Measurements from ENCODE around the gene RALBP1. TPM values are rescaled to one million over a fixed set of nuclear protein-coding genes. Genes with fewer than 3 reads are reported as not detected.
A peak's percentile ranks its signal among the peaks of the same experiment; 100 is the strongest.

Gene RALBP1
- total and polyA plus RNA-seq, 4 donors: 32.2 to 51.6 (median 34.6) TPM

DNA sequence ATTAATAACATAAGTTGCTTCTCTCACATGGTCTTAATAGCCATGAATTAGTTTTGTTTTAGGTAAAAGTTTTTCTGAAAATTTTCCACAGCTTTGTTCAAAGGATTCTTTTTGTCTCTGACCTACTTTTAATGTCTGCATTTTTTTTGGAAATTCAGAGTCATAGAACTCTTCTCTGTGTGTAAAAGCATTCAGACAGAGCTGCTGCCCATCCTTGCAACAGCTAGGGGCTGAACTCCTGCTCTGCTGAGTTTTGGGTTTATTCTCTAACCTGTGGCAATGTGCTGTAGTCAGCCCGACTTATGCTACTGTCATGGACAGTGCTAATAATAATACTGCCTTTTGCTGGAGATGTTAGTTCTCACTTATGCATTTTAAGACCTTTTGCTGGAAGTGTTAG is 44.1 kb downstream of the RALBP1 start:
- Histone ChIP-seq H3K4me3 (ENCODE audit: low read depth, low read length) (no peak overlapping the region), H3K36me3 (ENCODE audit: control insufficient read depth, insufficient read depth, low read length) (peaks cover 11% of the 10 kb centered on the region), H3K27me3 (ENCODE audit: control insufficient read depth, insufficient read depth, low read length) (no peaks in the 10 kb centered on the region), H3K27ac (ENCODE audit: low read depth, low read length) (no peak overlapping the region), H3K4me1 (ENCODE audit: control insufficient read depth, insufficient read depth, low read length) (no peaks in the 10 kb centered on the region), H3K9me3 (ENCODE audit: control insufficient read depth, insufficient read depth, low read length) (no peaks in the 10 kb centered on the region)
- no peak for DNase-seq (ENCODE audit: low read depth in 4 of 6, low spot score in 6 of 6)
- no CpG with 5 or more reads among the region's 1 CpG for WGBS (ENCODE audit: insufficient coverage)

DNA sequence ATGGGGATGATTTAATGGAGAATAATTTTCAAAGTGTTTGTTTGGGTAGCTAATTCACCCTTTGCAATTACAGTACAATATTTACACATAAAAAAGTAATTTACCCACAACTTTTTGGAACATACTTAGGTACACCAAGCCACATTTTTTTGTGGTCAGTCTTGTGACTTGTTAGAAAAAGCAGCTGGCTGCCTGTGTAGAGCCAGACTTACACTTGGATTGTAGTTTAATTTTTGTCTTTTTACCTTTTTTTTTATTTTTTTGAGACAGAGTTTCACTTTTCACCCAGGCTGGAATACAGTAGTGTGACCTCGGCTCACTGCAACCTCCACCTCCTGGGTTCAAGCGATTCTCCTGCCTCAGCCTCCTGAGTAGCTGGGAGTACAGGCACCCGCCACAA is 45.4 kb downstream of the RALBP1 start:
- WGBS (ENCODE audit: insufficient coverage): 100% methylated on average over 1 of the region's 3 CpGs

DNA sequence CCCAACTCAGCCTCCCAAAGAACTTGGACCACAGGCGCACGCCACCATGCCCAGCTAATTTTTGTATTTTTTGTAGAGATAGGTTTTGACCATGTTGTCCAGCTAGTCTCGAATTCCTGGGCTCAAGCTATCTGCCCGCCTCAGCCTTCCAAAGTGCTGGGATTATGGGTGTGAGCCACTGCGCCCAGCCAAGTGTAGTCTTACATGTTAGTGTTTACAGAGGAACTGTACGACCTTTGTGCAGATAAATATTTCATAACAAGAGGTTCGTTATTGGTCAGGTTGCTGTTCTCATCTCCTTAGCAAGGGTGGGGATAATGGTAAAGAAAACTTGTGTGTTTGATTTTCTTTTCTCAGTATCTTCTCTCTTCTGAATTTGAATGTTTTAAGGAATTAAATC is 46.5 kb downstream of the RALBP1 start:
- Histone ChIP-seq H3K4me3 (ENCODE audit: low read depth, low read length) (no peak overlapping the region), H3K27ac (ENCODE audit: low read depth, low read length) (no peak overlapping the region), H3K4me1 (ENCODE audit: control insufficient read depth, insufficient read depth, low read length) (no peaks in the 10 kb centered on the region), H3K9me3 (ENCODE audit: control insufficient read depth, insufficient read depth, low read length) (no peaks in the 10 kb centered on the region), H3K36me3 (ENCODE audit: control insufficient read depth, insufficient read depth, low read length) (peaks cover 19% of the 10 kb centered on the region), H3K27me3 (ENCODE audit: control insufficient read depth, insufficient read depth, low read length) (no peaks in the 10 kb centered on the region)
- no peak for DNase-seq (ENCODE audit: low read depth in 4 of 6, low spot score in 6 of 6)
- 93% methylated on average over 5 of the region's 7 CpGs for WGBS (ENCODE audit: insufficient coverage)

More for the DNA sequence above, 45.4 kb downstream of the RALBP1 start:
- Histone ChIP-seq H3K4me3 (ENCODE audit: low read depth, low read length) (no peak overlapping the region), H3K27ac (ENCODE audit: low read depth, low read length) (no peak overlapping the region), H3K27me3 (ENCODE audit: control insufficient read depth, insufficient read depth, low read length) (no peaks in the 10 kb centered on the region), H3K36me3 (ENCODE audit: control insufficient read depth, insufficient read depth, low read length) (peaks cover 13% of the 10 kb centered on the region), H3K4me1 (ENCODE audit: control insufficient read depth, insufficient read depth, low read length) (no peaks in the 10 kb centered on the region), H3K9me3 (ENCODE audit: control insufficient read depth, insufficient read depth, low read length) (no peaks in the 10 kb centered on the region)
- no peak for DNase-seq (ENCODE audit: low read depth in 4 of 6, low spot score in 6 of 6)

DNA sequence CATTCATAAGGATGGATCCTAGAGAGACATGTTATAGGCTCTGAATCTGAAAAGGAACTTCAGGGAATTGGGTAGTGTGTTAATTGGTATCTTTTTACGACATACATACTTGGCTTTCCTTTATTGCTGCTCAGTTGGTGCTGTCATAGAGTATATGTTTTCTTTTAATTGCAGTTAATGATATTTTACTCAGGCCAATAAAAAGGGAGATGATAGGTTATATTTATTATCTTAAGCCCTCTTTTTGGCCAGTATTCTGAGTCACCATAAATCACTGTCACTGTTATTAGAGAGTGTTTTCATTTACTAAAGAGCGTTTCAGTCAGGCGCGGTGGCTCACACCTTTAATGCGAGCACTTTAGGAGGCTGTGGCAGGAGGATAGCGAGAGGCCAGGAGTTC is 47.6 kb downstream of the RALBP1 start:
- no peaks in the 10 kb centered on the region for H3K27me3 ChIP-seq (ENCODE audit: control insufficient read depth, insufficient read depth, low read length)
- peak in 1 of 6 donors; percentile 6 for DNase-seq (ENCODE audit: low read depth in 4 of 6, low spot score in 6 of 6)
- no peak overlapping the region for H3K4me3 ChIP-seq (ENCODE audit: low read depth, low read length)
- no peaks in the 10 kb centered on the region for H3K9me3 ChIP-seq (ENCODE audit: control insufficient read depth, insufficient read depth, low read length)
- no peak overlapping the region for H3K27ac ChIP-seq (ENCODE audit: low read depth, low read length)
- H3K36me3 ChIP-seq (ENCODE audit: control insufficient read depth, insufficient read depth, low read length): peaks cover 12% of the 10 kb centered on the region
- WGBS (ENCODE audit: insufficient coverage): no CpG with 5 or more reads among the region's 6 CpGs
- H3K4me1 ChIP-seq (ENCODE audit: control insufficient read depth, insufficient read depth, low read length): no peaks in the 10 kb centered on the region

DNA sequence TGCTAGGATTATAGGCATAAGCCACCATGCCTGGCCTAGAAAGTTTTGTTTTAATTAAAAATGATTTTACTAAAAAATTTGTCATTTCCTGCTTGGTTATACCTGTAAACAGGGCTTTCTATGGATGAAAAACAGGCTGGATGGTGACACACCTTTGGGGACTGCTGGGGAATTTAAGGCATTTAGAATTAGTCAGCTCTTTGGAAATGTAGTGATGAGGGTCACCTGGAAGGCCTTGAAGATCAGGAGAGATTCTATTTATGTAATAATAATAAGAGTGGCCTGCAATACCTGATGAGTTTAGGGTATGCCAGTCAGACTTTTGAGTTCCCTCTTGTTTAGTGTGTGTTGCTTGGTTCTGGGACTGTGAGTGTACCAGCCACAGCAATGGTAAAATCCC is 51.1 kb downstream of the RALBP1 start:
- H3K36me3 ChIP-seq (ENCODE audit: control insufficient read depth, insufficient read depth, low read length): peaks cover 22% of the 10 kb centered on the region

DNA sequence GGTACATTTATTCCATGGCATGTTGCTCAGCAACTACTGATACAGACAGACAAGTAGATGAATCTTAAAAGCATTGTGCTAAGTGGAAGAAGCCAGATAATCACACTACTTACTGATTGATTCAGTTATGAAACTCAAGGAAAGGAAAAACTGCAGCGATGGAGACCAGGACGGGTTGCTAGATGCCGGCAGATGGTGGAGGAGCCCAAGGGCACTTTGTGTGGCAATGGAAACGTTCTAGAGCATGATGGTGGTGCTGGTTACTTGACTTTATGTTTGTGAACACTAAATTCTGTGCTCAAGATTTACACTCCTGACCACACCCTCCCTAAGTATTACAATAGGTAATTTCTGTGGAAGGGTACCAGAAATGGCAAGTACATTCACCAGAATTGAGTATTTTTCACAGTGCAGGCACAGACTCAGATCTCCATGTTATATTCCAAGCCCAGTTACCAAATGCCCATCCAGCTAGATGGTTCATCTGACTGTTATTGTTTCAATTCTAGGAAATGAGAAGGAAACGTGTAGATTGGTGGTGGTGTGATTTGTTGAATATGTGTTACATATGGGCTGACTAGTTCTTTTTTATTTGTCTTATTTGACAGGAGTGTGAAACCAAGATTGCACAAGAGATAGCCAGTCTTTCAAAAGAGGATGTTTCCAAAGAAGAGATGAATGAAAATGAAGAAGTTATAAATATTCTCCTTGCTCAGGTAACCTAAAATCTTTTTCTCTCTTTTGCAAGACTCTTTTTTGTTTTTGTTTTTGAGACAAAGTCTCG is 55.1 kb downstream of the RALBP1 start:
- Histone ChIP-seq H3K27me3 (ENCODE audit: control insufficient read depth, insufficient read depth, low read length) (no peaks in the 10 kb centered on the region), H3K4me1 (ENCODE audit: control insufficient read depth, insufficient read depth, low read length) (peaks cover 10% of the 10 kb centered on the region), H3K9me3 (ENCODE audit: control insufficient read depth, insufficient read depth, low read length) (no peaks in the 10 kb centered on the region), H3K27ac (ENCODE audit: low read depth, low read length) (no peak overlapping the region), H3K36me3 (ENCODE audit: control insufficient read depth, insufficient read depth, low read length) (peaks cover 33% of the 10 kb centered on the region), H3K4me3 (ENCODE audit: low read depth, low read length) (no peak overlapping the region)
- DNase-seq (ENCODE audit: low read depth in 4 of 6, low spot score in 6 of 6): no peak
- 100% methylated on average over 5 of the region's 6 CpGs for WGBS (ENCODE audit: insufficient coverage)

More for the DNA sequence above, 51.1 kb downstream of the RALBP1 start:
- H3K9me3 ChIP-seq (ENCODE audit: control insufficient read depth, insufficient read depth, low read length): no peaks in the 10 kb centered on the region
- no peak overlapping the region for H3K4me3 ChIP-seq (ENCODE audit: low read depth, low read length)
- no peaks in the 10 kb centered on the region for H3K4me1 ChIP-seq (ENCODE audit: control insufficient read depth, insufficient read depth, low read length)
- no peaks in the 10 kb centered on the region for H3K27me3 ChIP-seq (ENCODE audit: control insufficient read depth, insufficient read depth, low read length)
- no peak for DNase-seq (ENCODE audit: low read depth in 4 of 6, low spot score in 6 of 6)
- no peak overlapping the region for H3K27ac ChIP-seq (ENCODE audit: low read depth, low read length)

DNA sequence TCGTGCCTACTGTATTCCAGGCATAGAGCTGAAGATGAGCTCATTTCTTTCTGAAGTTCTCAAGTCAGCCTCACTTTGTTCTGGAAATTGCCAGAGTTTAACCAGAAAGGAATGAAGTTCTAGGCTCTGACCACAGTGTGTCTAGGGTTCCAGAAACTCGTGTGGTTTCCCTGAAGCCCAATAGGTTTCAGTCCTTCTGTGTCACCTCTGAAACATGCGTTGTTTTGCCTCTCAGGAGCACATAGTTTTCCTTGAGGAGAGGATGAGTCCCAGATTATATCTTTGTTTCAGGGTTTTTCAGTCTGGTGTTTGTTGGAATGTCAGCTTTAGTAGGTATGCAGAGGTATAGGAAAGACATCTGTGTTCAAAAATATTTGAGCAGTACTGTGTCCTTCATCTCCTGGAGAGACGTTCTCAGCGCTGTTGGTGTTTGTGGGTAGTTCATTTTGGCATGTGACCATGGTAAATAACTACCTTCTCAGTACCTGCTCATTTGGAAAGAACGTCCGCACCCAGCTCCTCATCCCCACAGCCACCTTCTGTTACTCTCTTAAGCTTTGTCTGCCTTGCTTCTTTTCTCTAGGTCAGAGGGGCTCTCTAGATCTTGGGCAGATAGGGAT is 56.6 kb downstream of the RALBP1 start:
- no peak overlapping the region for H3K27ac ChIP-seq (ENCODE audit: low read depth, low read length)
- H3K36me3 ChIP-seq (ENCODE audit: control insufficient read depth, insufficient read depth, low read length): peaks cover 42% of the 10 kb centered on the region
- WGBS (ENCODE audit: insufficient coverage): 95% methylated on average over 2 of the region's 7 CpGs
- no peaks in the 10 kb centered on the region for H3K27me3 ChIP-seq (ENCODE audit: control insufficient read depth, insufficient read depth, low read length)
- DNase-seq (ENCODE audit: low read depth in 4 of 6, low spot score in 6 of 6): no peak
- H3K9me3 ChIP-seq (ENCODE audit: control insufficient read depth, insufficient read depth, low read length): no peaks in the 10 kb centered on the region
- H3K4me3 ChIP-seq (ENCODE audit: low read depth, low read length): no peak overlapping the region
- peaks cover 20% of the 10 kb centered on the region for H3K4me1 ChIP-seq (ENCODE audit: control insufficient read depth, insufficient read depth, low read length)

DNA sequence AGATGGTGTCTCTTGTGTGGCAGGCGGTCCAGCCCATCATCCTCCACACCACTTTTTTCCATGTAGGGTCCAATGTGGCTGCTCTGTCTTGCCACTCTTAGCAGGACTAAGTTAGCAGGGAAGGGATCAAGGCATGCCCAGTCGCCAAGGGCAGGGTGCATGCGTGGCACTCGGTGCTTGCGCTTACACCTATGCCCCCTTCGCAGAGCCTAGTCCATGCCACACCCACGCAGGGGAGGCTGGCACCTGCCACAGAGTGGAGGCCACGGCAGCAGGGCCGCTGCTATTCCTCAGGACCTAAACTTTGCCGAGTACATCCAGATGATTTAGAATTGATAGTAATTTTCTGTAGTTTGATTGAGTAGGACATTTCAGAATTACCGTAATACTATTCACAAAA is 59.5 kb downstream of the RALBP1 start:
- H3K36me3 ChIP-seq (ENCODE audit: control insufficient read depth, insufficient read depth, low read length): peaks cover 53% of the 10 kb centered on the region
- no peaks in the 10 kb centered on the region for H3K9me3 ChIP-seq (ENCODE audit: control insufficient read depth, insufficient read depth, low read length)
- DNase-seq (ENCODE audit: low read depth in 4 of 6, low spot score in 6 of 6): no peak
- WGBS (ENCODE audit: insufficient coverage): 93% methylated on average over 6 of the region's 11 CpGs
- H3K27me3 ChIP-seq (ENCODE audit: control insufficient read depth, insufficient read depth, low read length): no peaks in the 10 kb centered on the region
- H3K4me3 ChIP-seq (ENCODE audit: low read depth, low read length): no peak overlapping the region
- H3K4me1 ChIP-seq (ENCODE audit: control insufficient read depth, insufficient read depth, low read length): peaks cover 23% of the 10 kb centered on the region
- H3K27ac ChIP-seq (ENCODE audit: low read depth, low read length): peak overlapping the region; percentile 72

DNA sequence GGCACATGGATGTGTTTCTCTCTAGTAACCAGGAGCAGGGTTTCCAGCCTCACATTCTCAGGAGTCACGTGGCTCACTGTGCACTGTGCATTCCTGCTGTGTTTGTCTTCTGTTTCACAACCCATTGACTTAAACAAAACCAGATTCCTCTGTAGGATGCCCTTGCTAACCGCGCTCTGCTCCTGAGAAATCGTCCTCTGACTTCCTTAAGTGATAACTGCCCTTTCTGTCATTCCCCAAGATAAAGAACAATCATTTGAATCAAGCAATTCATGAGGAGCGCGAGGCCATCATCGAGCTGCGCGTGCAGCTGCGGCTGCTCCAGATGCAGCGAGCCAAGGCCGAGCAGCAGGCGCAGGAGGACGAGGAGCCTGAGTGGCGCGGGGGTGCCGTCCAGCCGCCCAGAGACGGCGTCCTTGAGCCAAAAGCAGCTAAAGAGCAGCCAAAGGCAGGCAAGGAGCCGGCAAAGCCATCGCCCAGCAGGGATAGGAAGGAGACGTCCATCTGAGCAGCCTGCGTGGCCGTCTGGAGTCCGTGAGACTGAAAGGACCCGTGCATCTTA is 60.2 kb downstream of the RALBP1 start:
- 38% methylated on average over 27 of the region's 27 CpGs for WGBS (ENCODE audit: insufficient coverage)
- peaks cover 23% of the 10 kb centered on the region for H3K4me1 ChIP-seq (ENCODE audit: control insufficient read depth, insufficient read depth, low read length)
- H3K27me3 ChIP-seq (ENCODE audit: control insufficient read depth, insufficient read depth, low read length): no peaks in the 10 kb centered on the region
- peak overlapping the region; percentile 72 for H3K27ac ChIP-seq (ENCODE audit: low read depth, low read length)
- H3K4me3 ChIP-seq (ENCODE audit: low read depth, low read length): peak overlapping the region; percentile 4
- no peaks in the 10 kb centered on the region for H3K9me3 ChIP-seq (ENCODE audit: control insufficient read depth, insufficient read depth, low read length)
- H3K36me3 ChIP-seq (ENCODE audit: control insufficient read depth, insufficient read depth, low read length): peaks cover 58% of the 10 kb centered on the region
- peak; percentile 12 to 88 (median 50) for DNase-seq (ENCODE audit: low read depth in 4 of 6, low spot score in 6 of 6)
